Activated T-cell treated with anti-CD3 and anti-CD28 coated beads, Interleukin-2, amount 50 U/mL, for 1 hour (primary cell): Measurements from ENCODE around the gene UBL4B.

Source experiments
- DNase-seq: peaks from one replicate; pipeline ENCODE4 v3.0.0-alpha.2; 2020

The UBL4B gene

GRCh38 chr1:110159168-110159567, 46.9 kb downstream of the UBL4B start:
- DNase-seq: no peak

GRCh38 chr1:110160538-110161100, 48.4 kb downstream of the UBL4B start:
- no peak for DNase-seq

GRCh38 chr1:110161165-110161564, 48.9 kb downstream of the UBL4B start:
- DNase-seq: no peak

GRCh38 chr1:110161849-110162248, 49.6 kb downstream of the UBL4B start:
- no peak for DNase-seq
